ENCODE results near the gene ZNF480. TPM values are rescaled to one million over a fixed set of nuclear protein-coding genes. Genes with fewer than 3 reads are reported as not detected.
A peak's percentile ranks its signal among the peaks of the same experiment; 100 is the strongest.

Gene ZNF480
- total and polyA plus RNA-seq, 2 of the 13 experiments (the other 11 are each of a cell fraction or from before 2014, with no cell fraction given): 2.1 to 9.6 TPM

DNA sequence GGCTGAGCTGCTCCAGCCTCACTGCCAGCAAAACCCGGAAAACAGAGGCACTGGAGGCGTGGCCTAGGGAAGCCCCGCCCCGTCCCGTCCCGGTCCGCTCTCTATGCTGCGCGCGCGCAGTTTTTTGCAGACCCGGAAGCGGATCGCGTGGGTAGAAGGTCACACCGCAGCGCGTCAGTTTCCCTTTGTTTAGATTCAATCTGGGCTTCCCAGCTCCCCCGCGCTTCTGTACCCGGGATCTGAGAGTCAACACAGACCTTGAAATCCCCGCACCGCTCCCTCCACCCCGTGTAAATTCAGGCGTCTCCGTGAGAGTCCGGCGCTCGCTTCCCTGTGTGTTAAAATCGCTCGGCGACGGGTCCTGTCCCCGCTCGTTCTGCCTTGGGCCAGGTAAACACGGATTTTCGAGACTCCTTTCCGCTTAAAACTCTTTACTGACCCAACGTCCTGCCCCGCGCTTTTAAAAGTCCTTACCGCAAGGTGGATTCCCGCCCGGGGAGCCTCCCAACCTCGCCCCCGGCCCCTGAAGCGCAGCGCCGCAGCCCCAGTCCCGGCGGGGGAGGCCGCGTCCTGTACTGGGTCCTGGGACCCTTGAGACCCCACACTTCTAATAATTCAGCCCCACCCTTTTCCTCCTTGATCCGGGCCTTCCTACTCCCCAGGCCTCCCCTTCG is 39.3 kb downstream of the ZNF480 start, which contains the start of gene ZNF610 (continued):
- TF ChIP-seq ATF7 (IDR thresholded peaks at IDR 0.05) (no peak), ATF7 (CRISPR knock-in tag; IDR thresholded peaks at IDR 0.05) (no peak), HDAC1 (CRISPR knock-in tag; IDR thresholded peaks at IDR 0.05) (no peak), ZNF766 (CRISPR knock-in tag; IDR thresholded peaks at IDR 0.05; ENCODE audit: borderline replicate concordance) (no peak), HDAC6 (IDR thresholded peaks at IDR 0.05; ENCODE audit: low read depth, low read length) (no peak), ZNF839 (CRISPR knock-in tag; IDR thresholded peaks at IDR 0.05; ENCODE audit: borderline replicate concordance) (no peak), ZNF367 (CRISPR knock-in tag; IDR thresholded peaks at IDR 0.05; ENCODE audit: borderline replicate concordance) (no peak), ATM (IDR thresholded peaks at IDR 0.05; ENCODE audit: borderline replicate concordance) (no peak), SIX1 (CRISPR knock-in tag; IDR thresholded peaks at IDR 0.05; ENCODE audit: borderline replicate concordance) (no peak), TOPORS (CRISPR knock-in tag; IDR thresholded peaks at IDR 0.05) (no peak), TAF15 (IDR thresholded peaks at IDR 0.05; ENCODE audit: low read depth, low read length, poor library complexity, severe bottlenecking) (no peak), TBX2 (CRISPR knock-in tag; IDR thresholded peaks at IDR 0.05; ENCODE audit: borderline replicate concordance) (no peak), FOSL2 (CRISPR knock-in tag; IDR thresholded peaks at IDR 0.05) (no peak), HNF4G (IDR thresholded peaks at IDR 0.05; ENCODE audit: borderline replicate concordance, low read depth, low read length) (no peak), HNF4G (CRISPR knock-in tag; IDR thresholded peaks at IDR 0.05; ENCODE audit: borderline replicate concordance, low read depth) (no peak), ZSCAN21 (CRISPR knock-in tag; IDR thresholded peaks at IDR 0.05; ENCODE audit: borderline replicate concordance) (no peak), BORCS8-MEF2B (CRISPR knock-in tag; IDR thresholded peaks at IDR 0.05) (no peak), ZNF883 (CRISPR knock-in tag; IDR thresholded peaks at IDR 0.05; ENCODE audit: not compliant biosample characterization) (no peak)
- TF ChIP-seq, protein P1, sequence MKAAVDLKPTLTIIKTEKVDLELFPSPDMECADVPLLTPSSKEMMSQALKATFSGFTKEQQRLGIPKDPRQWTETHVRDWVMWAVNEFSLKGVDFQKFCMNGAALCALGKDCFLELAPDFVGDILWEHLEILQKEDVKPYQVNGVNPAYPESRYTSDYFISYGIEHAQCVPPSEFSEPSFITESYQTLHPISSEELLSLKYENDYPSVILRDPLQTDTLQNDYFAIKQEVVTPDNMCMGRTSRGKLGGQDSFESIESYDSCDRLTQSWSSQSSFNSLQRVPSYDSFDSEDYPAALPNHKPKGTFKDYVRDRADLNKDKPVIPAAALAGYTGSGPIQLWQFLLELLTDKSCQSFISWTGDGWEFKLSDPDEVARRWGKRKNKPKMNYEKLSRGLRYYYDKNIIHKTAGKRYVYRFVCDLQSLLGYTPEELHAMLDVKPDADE (CRISPR knock-in tag; IDR thresholded peaks at IDR 0.05): no peak
- TF ChIP-seq, protein P2, sequence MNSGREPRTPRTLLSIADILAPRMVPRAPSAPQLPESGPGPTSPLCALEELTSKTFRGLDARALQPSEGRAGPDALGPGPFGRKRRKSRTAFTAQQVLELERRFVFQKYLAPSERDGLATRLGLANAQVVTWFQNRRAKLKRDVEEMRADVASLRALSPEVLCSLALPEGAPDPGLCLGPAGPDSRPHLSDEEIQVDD (CRISPR knock-in tag; IDR thresholded peaks at IDR 0.05; ENCODE audit: borderline replicate concordance): no peak
- TF ChIP-seq, protein P3, sequence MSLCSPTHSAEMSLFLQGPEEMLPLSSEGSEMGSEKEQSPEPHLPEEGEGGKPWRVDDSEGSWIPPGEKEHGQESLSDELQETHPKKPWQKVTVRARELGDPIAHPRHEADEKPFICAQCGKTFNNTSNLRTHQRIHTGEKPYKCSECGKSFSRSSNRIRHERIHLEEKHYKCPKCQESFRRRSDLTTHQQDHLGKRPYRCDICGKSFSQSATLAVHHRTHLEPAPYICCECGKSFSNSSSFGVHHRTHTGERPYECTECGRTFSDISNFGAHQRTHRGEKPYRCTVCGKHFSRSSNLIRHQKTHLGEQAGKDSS (CRISPR knock-in tag; IDR thresholded peaks at IDR 0.05; ENCODE audit: borderline replicate concordance, low read depth): no peak
- TF ChIP-seq, protein P4, sequence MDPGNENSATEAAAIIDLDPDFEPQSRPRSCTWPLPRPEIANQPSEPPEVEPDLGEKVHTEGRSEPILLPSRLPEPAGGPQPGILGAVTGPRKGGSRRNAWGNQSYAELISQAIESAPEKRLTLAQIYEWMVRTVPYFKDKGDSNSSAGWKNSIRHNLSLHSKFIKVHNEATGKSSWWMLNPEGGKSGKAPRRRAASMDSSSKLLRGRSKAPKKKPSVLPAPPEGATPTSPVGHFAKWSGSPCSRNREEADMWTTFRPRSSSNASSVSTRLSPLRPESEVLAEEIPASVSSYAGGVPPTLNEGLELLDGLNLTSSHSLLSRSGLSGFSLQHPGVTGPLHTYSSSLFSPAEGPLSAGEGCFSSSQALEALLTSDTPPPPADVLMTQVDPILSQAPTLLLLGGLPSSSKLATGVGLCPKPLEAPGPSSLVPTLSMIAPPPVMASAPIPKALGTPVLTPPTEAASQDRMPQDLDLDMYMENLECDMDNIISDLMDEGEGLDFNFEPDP (CRISPR knock-in tag; conservative IDR thresholded peaks at IDR 0.05): no peak
- TF ChIP-seq, protein P5, sequence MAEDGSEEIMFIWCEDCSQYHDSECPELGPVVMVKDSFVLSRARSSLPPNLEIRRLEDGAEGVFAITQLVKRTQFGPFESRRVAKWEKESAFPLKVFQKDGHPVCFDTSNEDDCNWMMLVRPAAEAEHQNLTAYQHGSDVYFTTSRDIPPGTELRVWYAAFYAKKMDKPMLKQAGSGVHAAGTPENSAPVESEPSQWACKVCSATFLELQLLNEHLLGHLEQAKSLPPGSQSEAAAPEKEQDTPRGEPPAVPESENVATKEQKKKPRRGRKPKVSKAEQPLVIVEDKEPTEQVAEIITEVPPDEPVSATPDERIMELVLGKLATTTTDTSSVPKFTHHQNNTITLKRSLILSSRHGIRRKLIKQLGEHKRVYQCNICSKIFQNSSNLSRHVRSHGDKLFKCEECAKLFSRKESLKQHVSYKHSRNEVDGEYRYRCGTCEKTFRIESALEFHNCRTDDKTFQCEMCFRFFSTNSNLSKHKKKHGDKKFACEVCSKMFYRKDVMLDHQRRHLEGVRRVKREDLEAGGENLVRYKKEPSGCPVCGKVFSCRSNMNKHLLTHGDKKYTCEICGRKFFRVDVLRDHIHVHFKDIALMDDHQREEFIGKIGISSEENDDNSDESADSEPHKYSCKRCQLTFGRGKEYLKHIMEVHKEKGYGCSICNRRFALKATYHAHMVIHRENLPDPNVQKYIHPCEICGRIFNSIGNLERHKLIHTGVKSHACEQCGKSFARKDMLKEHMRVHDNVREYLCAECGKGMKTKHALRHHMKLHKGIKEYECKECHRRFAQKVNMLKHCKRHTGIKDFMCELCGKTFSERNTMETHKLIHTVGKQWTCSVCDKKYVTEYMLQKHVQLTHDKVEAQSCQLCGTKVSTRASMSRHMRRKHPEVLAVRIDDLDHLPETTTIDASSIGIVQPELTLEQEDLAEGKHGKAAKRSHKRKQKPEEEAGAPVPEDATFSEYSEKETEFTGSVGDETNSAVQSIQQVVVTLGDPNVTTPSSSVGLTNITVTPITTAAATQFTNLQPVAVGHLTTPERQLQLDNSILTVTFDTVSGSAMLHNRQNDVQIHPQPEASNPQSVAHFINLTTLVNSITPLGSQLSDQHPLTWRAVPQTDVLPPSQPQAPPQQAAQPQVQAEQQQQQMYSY (CRISPR knock-in tag; IDR thresholded peaks at IDR 0.05): peak; percentile 37; the same call in 1 of the 2 replicates

Data from HepG2 (cell line).